HFFc6 (cell line): Measurements from ENCODE around the gene NUB1. TPM values are rescaled to one million over a fixed set of nuclear protein-coding genes. Genes with fewer than 3 reads are reported as not detected.

Source experiments
- DNase-seq: peaks from one replicate; pipeline ENCODE4 v3.0.0-alpha.2; 2018
- H3K27ac Mint-ChIP-seq: 2 replicates; pipeline ENCODE4 v1.8.0; 2020; ENCODE audit warnings: mild to moderate bottlenecking, mixed read lengths
- H3K27me3 Mint-ChIP-seq: 2 replicates; pipeline ENCODE4 v1.8.0; 2021; ENCODE audit warnings: mild to moderate bottlenecking, moderate library complexity, mixed read lengths; ENCODE audit not compliant: insufficient read depth
- H3K36me3 Mint-ChIP-seq: 2 replicates; pipeline ENCODE4 v1.8.0; 2021; ENCODE audit warnings: low read depth, mixed read lengths
- H3K4me1 Mint-ChIP-seq: 2 replicates; pipeline ENCODE4 v1.8.0; 2020; ENCODE audit warnings: low read depth, mixed read lengths
- H3K4me3 Mint-ChIP-seq: 2 replicates; pipeline ENCODE4 v1.8.0; 2020; ENCODE audit warnings: mild to moderate bottlenecking, moderate library complexity, mixed read lengths
- H3K9me3 Mint-ChIP-seq: 2 replicates; pipeline ENCODE4 v1.8.0; 2020; ENCODE audit warnings: mild to moderate bottlenecking, mixed read lengths
- total RNA-seq, 6 experiments: library from RNA; stranded (reverse); fragmentation: NEBNext Ultra II Directional; extraction: Animal tissue kit (Norgen Biotek cat#: 25700); gene quantifications; 2 replicates in 1 of 6; 3 replicates in 5 of 6; pipeline ENCODE4 v1.2.3, GENCODE V29; 2021
- TF ChIP-seq, protein P1 (sequence below): fragments of 200-600 bp; sonication (generic); IDR thresholded peaks from 2 replicates; pipeline ENCODE4 v1.5.0; 2021; ENCODE audit warnings: antibody characterized with exemption, mild to moderate bottlenecking

The NUB1 gene
- total RNA-seq, 6 experiments from 2014 or later, result 30.6 to 37.8 (median 34.8) TPM

DNA sequence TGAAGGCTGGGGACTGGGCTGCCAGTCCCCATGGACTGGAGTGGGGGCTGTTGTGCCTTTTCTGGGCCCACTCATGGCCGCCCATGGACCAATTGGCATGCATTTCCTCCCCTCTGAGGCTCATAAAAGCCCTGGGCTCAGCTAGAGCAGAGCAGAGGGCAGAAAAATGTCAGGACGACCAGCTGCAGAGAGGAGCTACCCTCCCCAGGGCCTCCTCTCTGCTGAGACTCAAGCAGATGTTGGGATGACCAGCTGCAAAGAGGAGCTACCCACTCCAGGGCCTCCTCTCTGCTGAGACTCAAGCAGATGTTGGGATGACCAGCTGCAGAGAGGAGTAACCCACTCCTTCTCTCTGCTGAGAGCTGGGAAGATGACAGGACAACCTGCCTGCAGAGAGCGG is 20.3 kb upstream of the NUB1 start:
- no peaks in the 10 kb centered on the region for H3K4me1 Mint-ChIP-seq
- no peak overlapping the region for H3K4me3 Mint-ChIP-seq
- no peak overlapping the region for H3K27ac Mint-ChIP-seq
- H3K27me3 Mint-ChIP-seq, result peaks cover 34% of the 10 kb centered on the region
- peaks cover 11% of the 10 kb centered on the region for H3K36me3 Mint-ChIP-seq
- DNase-seq, result no peak
- peaks cover 18% of the 10 kb centered on the region for H3K9me3 Mint-ChIP-seq
- TF ChIP-seq, protein P1, sequence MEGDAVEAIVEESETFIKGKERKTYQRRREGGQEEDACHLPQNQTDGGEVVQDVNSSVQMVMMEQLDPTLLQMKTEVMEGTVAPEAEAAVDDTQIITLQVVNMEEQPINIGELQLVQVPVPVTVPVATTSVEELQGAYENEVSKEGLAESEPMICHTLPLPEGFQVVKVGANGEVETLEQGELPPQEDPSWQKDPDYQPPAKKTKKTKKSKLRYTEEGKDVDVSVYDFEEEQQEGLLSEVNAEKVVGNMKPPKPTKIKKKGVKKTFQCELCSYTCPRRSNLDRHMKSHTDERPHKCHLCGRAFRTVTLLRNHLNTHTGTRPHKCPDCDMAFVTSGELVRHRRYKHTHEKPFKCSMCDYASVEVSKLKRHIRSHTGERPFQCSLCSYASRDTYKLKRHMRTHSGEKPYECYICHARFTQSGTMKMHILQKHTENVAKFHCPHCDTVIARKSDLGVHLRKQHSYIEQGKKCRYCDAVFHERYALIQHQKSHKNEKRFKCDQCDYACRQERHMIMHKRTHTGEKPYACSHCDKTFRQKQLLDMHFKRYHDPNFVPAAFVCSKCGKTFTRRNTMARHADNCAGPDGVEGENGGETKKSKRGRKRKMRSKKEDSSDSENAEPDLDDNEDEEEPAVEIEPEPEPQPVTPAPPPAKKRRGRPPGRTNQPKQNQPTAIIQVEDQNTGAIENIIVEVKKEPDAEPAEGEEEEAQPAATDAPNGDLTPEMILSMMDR, result no peak

DNA sequence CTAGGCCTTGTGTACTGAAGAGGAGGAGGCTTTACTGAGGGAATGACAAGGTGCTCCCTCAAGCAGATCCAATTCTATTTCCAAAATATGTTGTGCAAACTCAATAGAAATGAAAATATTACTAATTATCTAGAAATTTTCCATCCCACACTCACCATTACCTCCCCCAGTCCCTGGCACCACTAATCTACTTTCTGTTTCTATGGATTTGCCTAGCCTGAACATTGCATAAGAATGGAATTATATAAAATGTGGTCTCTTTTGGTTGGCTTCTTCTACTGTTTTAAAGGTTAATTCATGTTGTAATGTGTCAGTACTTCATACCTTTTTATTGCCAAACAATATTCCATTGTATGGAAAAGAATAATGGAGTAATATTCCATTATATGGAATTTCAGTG is 18.7 kb upstream of the NUB1 start:
- Mint-ChIP-seq H3K27ac (no peak overlapping the region), H3K4me1 (peaks cover 6% of the 10 kb centered on the region), H3K36me3 (peaks cover 11% of the 10 kb centered on the region), H3K4me3 (no peak overlapping the region), H3K27me3 (peaks cover 23% of the 10 kb centered on the region), H3K9me3 (peaks cover 22% of the 10 kb centered on the region)
- TF ChIP-seq, protein P1, result no peak
- DNase-seq, result no peak

DNA sequence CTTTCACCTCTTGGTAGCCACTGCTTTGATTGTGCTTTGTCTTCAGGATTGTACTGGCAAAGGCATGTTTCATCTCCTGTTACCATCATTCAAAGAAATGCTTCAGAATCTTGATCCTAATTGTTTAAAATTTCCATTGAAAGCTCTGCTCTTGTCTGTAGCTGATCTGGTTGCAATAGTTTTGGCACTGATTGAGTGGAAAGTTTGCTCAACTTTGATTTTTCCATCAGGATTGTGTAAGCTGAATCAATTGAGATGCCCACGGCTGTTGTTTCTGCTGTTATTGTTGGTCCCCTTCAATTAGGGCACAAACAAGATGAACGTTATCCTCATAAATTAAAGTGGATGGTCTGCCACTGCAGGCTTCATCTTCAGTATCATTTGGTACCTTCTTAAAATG is 14.6 kb upstream of the NUB1 start:
- peaks cover 4% of the 10 kb centered on the region; the same call in 1 of the 2 replicates for H3K9me3 Mint-ChIP-seq
- TF ChIP-seq, protein P1, result no peak
- peaks cover 8% of the 10 kb centered on the region for H3K4me1 Mint-ChIP-seq
- H3K36me3 Mint-ChIP-seq, result no peaks in the 10 kb centered on the region; the same call in 1 of the 2 replicates
- no peak overlapping the region for H3K4me3 Mint-ChIP-seq
- no peak for DNase-seq
- H3K27ac Mint-ChIP-seq, result no peak overlapping the region
- peaks cover 15% of the 10 kb centered on the region for H3K27me3 Mint-ChIP-seq

DNA sequence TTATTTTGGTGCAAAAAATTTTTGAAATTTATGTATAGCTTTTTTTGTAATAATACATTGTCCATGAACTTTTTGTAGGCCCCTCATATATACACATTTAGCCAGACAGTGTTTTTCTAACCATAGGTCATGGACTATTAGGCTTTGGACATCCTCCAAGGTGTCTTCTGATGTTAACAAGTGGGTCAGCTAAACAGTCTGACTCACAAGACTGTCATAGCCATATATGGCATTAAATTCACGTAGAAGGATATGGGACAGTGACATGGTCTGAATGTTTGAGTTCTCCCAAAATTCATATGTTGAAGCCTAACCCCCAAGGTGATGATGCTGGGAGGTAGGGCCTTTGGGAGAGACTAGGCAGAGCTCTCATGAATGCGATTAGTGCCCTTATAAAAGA is 14.0 kb upstream of the NUB1 start:
- Mint-ChIP-seq H3K27me3 (peaks cover 15% of the 10 kb centered on the region), H3K36me3 (no peaks in the 10 kb centered on the region; the same call in 1 of the 2 replicates), H3K9me3 (peaks cover 4% of the 10 kb centered on the region; the same call in 1 of the 2 replicates), H3K4me3 (no peak overlapping the region), H3K27ac (no peak overlapping the region), H3K4me1 (peaks cover 8% of the 10 kb centered on the region)
- TF ChIP-seq, protein P1, result no peak
- DNase-seq, result peak; percentile 12

DNA sequence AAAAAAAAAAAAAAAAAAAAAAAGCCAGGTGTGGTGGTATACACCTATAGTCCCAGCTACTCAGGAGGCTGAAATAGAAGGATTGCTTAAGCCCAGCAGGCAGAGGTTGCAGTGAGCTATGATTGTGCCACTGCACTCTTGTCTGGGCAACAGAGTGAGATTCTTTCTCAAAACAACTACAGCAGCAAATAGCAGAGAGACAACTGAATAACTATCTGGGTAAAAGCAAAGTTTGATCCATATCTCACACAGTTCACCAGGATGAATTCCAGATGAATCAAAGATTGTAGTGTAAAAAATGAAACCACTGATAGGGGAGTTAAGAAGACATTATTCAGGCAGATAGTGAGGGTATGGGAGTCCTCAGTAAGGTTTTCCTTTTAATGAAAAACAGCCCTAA is 11.4 kb upstream of the NUB1 start:
- TF ChIP-seq, protein P1, result no peak
- Mint-ChIP-seq H3K4me1 (peaks cover 8% of the 10 kb centered on the region), H3K27ac (no peak overlapping the region), H3K9me3 (peaks cover 4% of the 10 kb centered on the region; the same call in 1 of the 2 replicates), H3K27me3 (peaks cover 21% of the 10 kb centered on the region), H3K4me3 (no peak overlapping the region), H3K36me3 (no peaks in the 10 kb centered on the region; the same call in 1 of the 2 replicates)
- DNase-seq, result no peak

DNA sequence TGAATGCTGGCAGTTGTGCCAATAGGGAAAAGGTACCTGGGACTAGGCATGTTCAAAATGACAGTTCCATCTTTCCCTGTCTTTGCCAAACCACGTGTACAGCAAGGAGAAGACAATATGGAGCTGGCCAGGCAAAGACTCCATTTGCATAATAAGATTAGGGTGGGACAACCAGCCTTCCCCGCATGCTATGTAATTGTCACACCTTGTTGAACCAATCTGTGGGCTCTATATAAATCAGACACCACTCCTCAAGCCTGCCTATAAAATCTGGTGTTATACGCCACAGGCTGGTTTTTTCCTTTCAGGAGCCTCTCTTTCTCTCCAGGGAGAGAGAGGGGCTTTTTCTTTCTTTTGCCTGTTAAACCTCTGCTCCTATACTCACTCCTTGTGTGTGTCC is 11.0 kb upstream of the NUB1 start:
- H3K4me1 Mint-ChIP-seq, result peaks cover 8% of the 10 kb centered on the region
- H3K9me3 Mint-ChIP-seq, result peaks cover 4% of the 10 kb centered on the region; the same call in 1 of the 2 replicates
- H3K36me3 Mint-ChIP-seq, result no peaks in the 10 kb centered on the region; the same call in 1 of the 2 replicates
- H3K27ac Mint-ChIP-seq, result no peak overlapping the region
- H3K27me3 Mint-ChIP-seq, result peaks cover 21% of the 10 kb centered on the region
- no peak overlapping the region for H3K4me3 Mint-ChIP-seq
- TF ChIP-seq, protein P1, result no peak
- no peak for DNase-seq
